GM06990 (cell line): ENCODE results near the gene PLPP3.

Experiments used
- DNase-seq: peaks from one replicate; pipeline ENCODE4 v3.0.0-alpha.2; 2011; ENCODE audit not compliant: insufficient read length; ENCODE audit errors: extremely low read depth
- H3K27me3 ChIP-seq: replicated peaks from 2 replicates; pipeline ENCODE4 v1.6.0; 2011; ENCODE audit warnings: low read length; ENCODE audit not compliant: control insufficient read depth, insufficient read depth
- H3K36me3 ChIP-seq: 2 replicates; pipeline ENCODE4 v1.5.1; 2011; ENCODE audit warnings: low read length; ENCODE audit not compliant: control insufficient read depth, insufficient read depth
- H3K4me3 ChIP-seq: replicated peaks from 2 replicates; pipeline ENCODE4 v1.5.1; 2011; ENCODE audit warnings: low read depth, mild to moderate bottlenecking, control low read depth, low read length
- CTCF ChIP-seq: IDR thresholded peaks from 2 replicates; pipeline ENCODE4 v1.5.1; 2011; ENCODE audit warnings: low read length, control low read depth, mild to moderate bottlenecking, inconsistent platforms; ENCODE audit not compliant: insufficient read depth, poor library complexity, severe bottlenecking

The PLPP3 gene

GRCh38 chr1:56507925-56508522, 71.3 kb downstream of the PLPP3 start:
- no peaks in the 10 kb centered on the region; the same call in 1 of the 2 replicates for H3K27me3 ChIP-seq
- TF ChIP-seq CTCF: no peak
- DNase-seq: no peak
- H3K4me3 ChIP-seq: no peak overlapping the region
- H3K36me3 ChIP-seq: no peaks in the 10 kb centered on the region

GRCh38 chr1:56506951-56507491, 72.3 kb downstream of the PLPP3 start:
- Histone ChIP-seq H3K4me3 (no peak overlapping the region), H3K27me3 (no peaks in the 10 kb centered on the region; the same call in 1 of the 2 replicates), H3K36me3 (no peaks in the 10 kb centered on the region)
- no peak for TF ChIP-seq CTCF
- DNase-seq: no peak

GRCh38 chr1:56505792-56506743, 73.3 kb downstream of the PLPP3 start:
- no peak for TF ChIP-seq CTCF
- H3K4me3 ChIP-seq: no peak overlapping the region
- DNase-seq: no peak
- no peaks in the 10 kb centered on the region for H3K36me3 ChIP-seq
- H3K27me3 ChIP-seq: no peaks in the 10 kb centered on the region; the same call in 1 of the 2 replicates

- DNase-seq: no peak
- no peak for TF ChIP-seq CTCF
- H3K4me3 ChIP-seq: no peak overlapping the region
- no peaks in the 10 kb centered on the region; the same call in 1 of the 2 replicates for H3K27me3 ChIP-seq
- no peaks in the 10 kb centered on the region for H3K36me3 ChIP-seq
These were observed 76.6 kb downstream of the PLPP3 start for GRCh38 chr1:56502700-56503245.

- Histone ChIP-seq H3K27me3 (no peaks in the 10 kb centered on the region; the same call in 1 of the 2 replicates), H3K4me3 (no peak overlapping the region), H3K36me3 (no peaks in the 10 kb centered on the region)
- no peak for TF ChIP-seq CTCF
- no peak for DNase-seq
These were observed 77.5 kb downstream of the PLPP3 start for GRCh38 chr1:56501888-56502287.
